Activated T-helper 17 cell treated with anti-CD3 and anti-CD28 coated beads, Interleukin-2, amount 50 U/mL, for 72 hours (primary cell): Measurements from ENCODE around the gene DNAH14. TPM values are rescaled to one million over a fixed set of nuclear protein-coding genes. Genes with fewer than 3 reads are reported as not detected.

ENCODE experiments used
- ATAC-seq: fragments of 150-1000 bp; cut with Tn5 transposase; replicated peaks from 2 replicates; pipeline ENCODE4 v1.10.0; 2021; ENCODE audit warnings: mild to moderate bottlenecking, moderate library complexity
- H3K27ac Mint-ChIP-seq: one replicate; pipeline ENCODE4 v1.8.0; 2022; ENCODE audit warnings: mixed read lengths
- H3K27me3 Mint-ChIP-seq: one replicate; pipeline ENCODE4 v1.8.0; 2022; ENCODE audit warnings: mixed read lengths
- H3K36me3 Mint-ChIP-seq: one replicate; pipeline ENCODE4 v1.8.0; 2022; ENCODE audit warnings: low read depth, mild to moderate bottlenecking, mixed read lengths
- H3K4me1 Mint-ChIP-seq: one replicate; pipeline ENCODE4 v1.8.0; 2022; ENCODE audit warnings: mixed read lengths
- H3K4me3 Mint-ChIP-seq: one replicate; pipeline ENCODE4 v1.8.0; 2022; ENCODE audit warnings: mild to moderate bottlenecking, mixed read lengths
- H3K9me3 Mint-ChIP-seq: one replicate; pipeline ENCODE4 v1.8.0; 2022; ENCODE audit warnings: mixed read lengths
- total RNA-seq, 2 donors: library from RNA; stranded (reverse); gene quantifications; one replicate each; pipeline ENCODE4 v1.2.3, GENCODE V29; 2022

DNAH14 gene
- total RNA-seq, 2 donors from 2014 or later: 0.16 to 2.2 TPM

- no peaks in the 10 kb centered on the region for H3K4me1 Mint-ChIP-seq
- H3K27me3 Mint-ChIP-seq: no peaks in the 10 kb centered on the region
- no peaks in the 10 kb centered on the region for H3K9me3 Mint-ChIP-seq
- H3K36me3 Mint-ChIP-seq: no peaks in the 10 kb centered on the region
- H3K27ac Mint-ChIP-seq: peak overlapping the region; percentile 8
- ATAC-seq: no peak
- no peak overlapping the region for H3K4me3 Mint-ChIP-seq
Measured at GRCh38 chr1:225435487-225435886, 506.0 kb downstream of the DNAH14 start.

- H3K27me3 Mint-ChIP-seq: no peaks in the 10 kb centered on the region
- peak overlapping the region; percentile 8 for H3K27ac Mint-ChIP-seq
Measured at GRCh38 chr1:225435957-225436392, 506.5 kb downstream of the DNAH14 start.

GRCh38 chr1:225437710-225438437, 508.4 kb downstream of the DNAH14 start:
- no peaks in the 10 kb centered on the region for H3K9me3 Mint-ChIP-seq
- H3K4me3 Mint-ChIP-seq: no peak overlapping the region
- no peaks in the 10 kb centered on the region for H3K36me3 Mint-ChIP-seq
- H3K4me1 Mint-ChIP-seq: peaks cover 2% of the 10 kb centered on the region
- no peak for ATAC-seq
- H3K27ac Mint-ChIP-seq: peak overlapping the region; percentile 22
- H3K27me3 Mint-ChIP-seq: no peaks in the 10 kb centered on the region

More at GRCh38 chr1:225435957-225436392, 506.5 kb downstream of the DNAH14 start:
- Mint-ChIP-seq H3K4me3 (no peak overlapping the region), H3K4me1 (no peaks in the 10 kb centered on the region), H3K36me3 (no peaks in the 10 kb centered on the region), H3K9me3 (no peaks in the 10 kb centered on the region)
- no peak for ATAC-seq

- Mint-ChIP-seq H3K27ac (no peak overlapping the region), H3K4me1 (peaks cover 17% of the 10 kb centered on the region), H3K36me3 (peaks cover 5% of the 10 kb centered on the region), H3K4me3 (no peak overlapping the region), H3K9me3 (no peaks in the 10 kb centered on the region), H3K27me3 (no peaks in the 10 kb centered on the region)
- no peak for ATAC-seq
Measured at GRCh38 chr1:225440380-225441221, 511.1 kb downstream of the DNAH14 start.

- peak overlapping the region; percentile 74 for H3K27ac Mint-ChIP-seq
- peaks cover 5% of the 10 kb centered on the region for H3K36me3 Mint-ChIP-seq
- H3K27me3 Mint-ChIP-seq: no peaks in the 10 kb centered on the region
- no peak for ATAC-seq
- peak overlapping the region; percentile 68 for H3K4me3 Mint-ChIP-seq
- no peaks in the 10 kb centered on the region for H3K9me3 Mint-ChIP-seq
- peaks cover 20% of the 10 kb centered on the region for H3K4me1 Mint-ChIP-seq
Measured at GRCh38 chr1:225441314-225442122, 512.0 kb downstream of the DNAH14 start.

GRCh38 chr1:225442123-225442505, 512.6 kb downstream of the DNAH14 start:
- Mint-ChIP-seq H3K27ac (peak overlapping the region; percentile 74), H3K9me3 (no peaks in the 10 kb centered on the region), H3K4me3 (peak overlapping the region; percentile 68), H3K36me3 (peaks cover 5% of the 10 kb centered on the region), H3K27me3 (no peaks in the 10 kb centered on the region), H3K4me1 (peaks cover 20% of the 10 kb centered on the region)
- no peak for ATAC-seq

GRCh38 chr1:225445639-225446594, 516.4 kb downstream of the DNAH14 start:
- no peaks in the 10 kb centered on the region for H3K27me3 Mint-ChIP-seq
- H3K36me3 Mint-ChIP-seq: peaks cover 5% of the 10 kb centered on the region
- no peaks in the 10 kb centered on the region for H3K9me3 Mint-ChIP-seq
- peak overlapping the region; percentile 95 for H3K27ac Mint-ChIP-seq
- peaks cover 26% of the 10 kb centered on the region for H3K4me1 Mint-ChIP-seq
- peak; percentile 8 for ATAC-seq
- H3K4me3 Mint-ChIP-seq: peak overlapping the region; percentile 90

- H3K4me3 Mint-ChIP-seq: peak overlapping the region; percentile 90
- peaks cover 28% of the 10 kb centered on the region for H3K4me1 Mint-ChIP-seq
- no peak for ATAC-seq
- no peaks in the 10 kb centered on the region for H3K9me3 Mint-ChIP-seq
- peaks cover 5% of the 10 kb centered on the region for H3K36me3 Mint-ChIP-seq
- peak overlapping the region; percentile 95 for H3K27ac Mint-ChIP-seq
- no peaks in the 10 kb centered on the region for H3K27me3 Mint-ChIP-seq
Measured at GRCh38 chr1:225446595-225446960, 517.1 kb downstream of the DNAH14 start.

GRCh38 chr1:225446981-225447615, 517.6 kb downstream of the DNAH14 start:
- no peak overlapping the region for H3K4me3 Mint-ChIP-seq
- no peak for ATAC-seq
- H3K27ac Mint-ChIP-seq: peak overlapping the region; percentile 95
- H3K27me3 Mint-ChIP-seq: no peaks in the 10 kb centered on the region
- no peaks in the 10 kb centered on the region for H3K9me3 Mint-ChIP-seq
- H3K36me3 Mint-ChIP-seq: peaks cover 5% of the 10 kb centered on the region
- peaks cover 28% of the 10 kb centered on the region for H3K4me1 Mint-ChIP-seq

- H3K27ac Mint-ChIP-seq: no peak overlapping the region
- no peak overlapping the region for H3K4me3 Mint-ChIP-seq
- H3K36me3 Mint-ChIP-seq: peaks cover 5% of the 10 kb centered on the region
- peaks cover 28% of the 10 kb centered on the region for H3K4me1 Mint-ChIP-seq
- H3K27me3 Mint-ChIP-seq: no peaks in the 10 kb centered on the region
- H3K9me3 Mint-ChIP-seq: no peaks in the 10 kb centered on the region
- no peak for ATAC-seq
Measured at GRCh38 chr1:225447650-225448089, 518.2 kb downstream of the DNAH14 start.

- peaks cover 24% of the 10 kb centered on the region for H3K4me1 Mint-ChIP-seq
- peaks cover 5% of the 10 kb centered on the region for H3K36me3 Mint-ChIP-seq
- no peak overlapping the region for H3K4me3 Mint-ChIP-seq
- no peaks in the 10 kb centered on the region for H3K9me3 Mint-ChIP-seq
- no peak for ATAC-seq
- no peak overlapping the region for H3K27ac Mint-ChIP-seq
- no peaks in the 10 kb centered on the region for H3K27me3 Mint-ChIP-seq
Measured at GRCh38 chr1:225448146-225448805, 518.8 kb downstream of the DNAH14 start.
